Upper lobe of right lung (tissue), 1 donor: ENCODE measurements around the gene RASSF4. TPM values are rescaled to one million over a fixed set of nuclear protein-coding genes. Genes with fewer than 3 reads are reported as not detected.

ENCODE experiments used
- ATAC-seq: fragments of 200-7000 bp; cut with Tn5 transposase; one replicate; pipeline ENCODE4 v1.9.1; 2020; ENCODE audit warnings: mild to moderate bottlenecking, moderate library complexity
- DNase-seq: peaks from one replicate; pipeline ENCODE4 v3.0.0-alpha.2; 2020
- H3K27ac ChIP-seq: fragments of 200-600 bp; one replicate; pipeline ENCODE4 v1.8.0; 2022
- H3K27me3 ChIP-seq: fragments of 200-600 bp; one replicate; pipeline ENCODE4 v1.8.0; 2022; ENCODE audit warnings: mild to moderate bottlenecking
- H3K36me3 ChIP-seq: fragments of 200-600 bp; one replicate; pipeline ENCODE4 v1.8.0; 2022
- H3K4me1 ChIP-seq: fragments of 200-600 bp; one replicate; pipeline ENCODE4 v1.8.0; 2022
- H3K4me3 ChIP-seq: fragments of 200-600 bp; one replicate; pipeline ENCODE4 v1.8.0; 2022; ENCODE audit warnings: mild to moderate bottlenecking
- H3K9me3 ChIP-seq: fragments of 200-600 bp; one replicate; pipeline ENCODE4 v1.8.0; 2022
- intact Hi-C: fragments of 100-400 bp; cut with DNase I; formaldehyde crosslinking; loops from one replicate; pipeline ENCODE4 v1.11.0; 2022
- total RNA-seq: library from RNA; stranded (reverse); fragmentation: NEBNext Ultra II Directional; extraction: Animal tissue kit (Norgen Biotek cat#: 25700); gene quantifications from one replicate; pipeline ENCODE4 v1.2.1, GENCODE V29; 2021
- TF ChIP-seq, protein P1 (sequence below): fragments of 200-600 bp; IDR thresholded peaks from one replicate; pipeline ENCODE4 v1.8.0; 2022; ENCODE audit warnings: antibody characterized with exemption
- donor health status: DM: no; HTN: yes; CAD: no; lungs with severe emphysema.

The RASSF4 gene
- total RNA-seq, 1 donor from 2014 or later: 40.9 TPM

DNA sequence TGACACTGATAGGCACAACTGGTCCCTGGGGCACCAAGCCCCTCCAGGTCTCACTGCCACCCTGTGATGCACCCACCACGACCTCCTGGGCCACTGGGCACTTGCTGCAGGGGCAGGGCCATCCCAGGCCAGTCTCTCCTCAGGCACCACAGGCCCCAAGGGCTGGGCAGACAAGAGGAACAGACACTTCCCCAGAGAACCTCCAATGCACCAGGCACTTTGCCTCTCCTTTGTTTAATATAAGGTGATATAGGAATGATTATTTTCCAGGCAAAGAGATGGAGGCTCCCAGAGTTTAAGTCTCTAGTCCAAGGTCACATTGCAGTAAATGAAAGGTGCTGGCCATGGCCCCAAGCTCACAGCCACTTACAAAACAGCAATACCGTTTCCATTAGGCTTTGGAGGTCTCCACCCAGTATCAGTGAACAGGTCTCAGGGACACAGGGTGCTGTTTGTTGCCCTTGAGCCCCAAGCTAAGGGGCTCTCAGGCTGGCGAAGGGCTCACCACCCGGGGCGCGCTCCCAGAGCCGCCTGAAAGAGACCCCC, 14.6 kb downstream of the RASSF4 start:
- TF ChIP-seq, protein P1, sequence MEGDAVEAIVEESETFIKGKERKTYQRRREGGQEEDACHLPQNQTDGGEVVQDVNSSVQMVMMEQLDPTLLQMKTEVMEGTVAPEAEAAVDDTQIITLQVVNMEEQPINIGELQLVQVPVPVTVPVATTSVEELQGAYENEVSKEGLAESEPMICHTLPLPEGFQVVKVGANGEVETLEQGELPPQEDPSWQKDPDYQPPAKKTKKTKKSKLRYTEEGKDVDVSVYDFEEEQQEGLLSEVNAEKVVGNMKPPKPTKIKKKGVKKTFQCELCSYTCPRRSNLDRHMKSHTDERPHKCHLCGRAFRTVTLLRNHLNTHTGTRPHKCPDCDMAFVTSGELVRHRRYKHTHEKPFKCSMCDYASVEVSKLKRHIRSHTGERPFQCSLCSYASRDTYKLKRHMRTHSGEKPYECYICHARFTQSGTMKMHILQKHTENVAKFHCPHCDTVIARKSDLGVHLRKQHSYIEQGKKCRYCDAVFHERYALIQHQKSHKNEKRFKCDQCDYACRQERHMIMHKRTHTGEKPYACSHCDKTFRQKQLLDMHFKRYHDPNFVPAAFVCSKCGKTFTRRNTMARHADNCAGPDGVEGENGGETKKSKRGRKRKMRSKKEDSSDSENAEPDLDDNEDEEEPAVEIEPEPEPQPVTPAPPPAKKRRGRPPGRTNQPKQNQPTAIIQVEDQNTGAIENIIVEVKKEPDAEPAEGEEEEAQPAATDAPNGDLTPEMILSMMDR: no peak
- DNase-seq: no peak
- peaks cover 16% of the 10 kb centered on the region for H3K36me3 ChIP-seq
- peak overlapping the region; percentile 81 for H3K27ac ChIP-seq
- peaks cover 40% of the 10 kb centered on the region for H3K4me1 ChIP-seq
- peak overlapping the region; percentile 73 for H3K4me3 ChIP-seq
- no peak for ATAC-seq
- no peaks in the 10 kb centered on the region for H3K9me3 ChIP-seq
- intact Hi-C loops: loop anchor here (5.0 kb wide), 1 partner anchor 42 kb away; no protein-coding TSS in a partner anchor
- H3K27me3 ChIP-seq: no peaks in the 10 kb centered on the region

DNA sequence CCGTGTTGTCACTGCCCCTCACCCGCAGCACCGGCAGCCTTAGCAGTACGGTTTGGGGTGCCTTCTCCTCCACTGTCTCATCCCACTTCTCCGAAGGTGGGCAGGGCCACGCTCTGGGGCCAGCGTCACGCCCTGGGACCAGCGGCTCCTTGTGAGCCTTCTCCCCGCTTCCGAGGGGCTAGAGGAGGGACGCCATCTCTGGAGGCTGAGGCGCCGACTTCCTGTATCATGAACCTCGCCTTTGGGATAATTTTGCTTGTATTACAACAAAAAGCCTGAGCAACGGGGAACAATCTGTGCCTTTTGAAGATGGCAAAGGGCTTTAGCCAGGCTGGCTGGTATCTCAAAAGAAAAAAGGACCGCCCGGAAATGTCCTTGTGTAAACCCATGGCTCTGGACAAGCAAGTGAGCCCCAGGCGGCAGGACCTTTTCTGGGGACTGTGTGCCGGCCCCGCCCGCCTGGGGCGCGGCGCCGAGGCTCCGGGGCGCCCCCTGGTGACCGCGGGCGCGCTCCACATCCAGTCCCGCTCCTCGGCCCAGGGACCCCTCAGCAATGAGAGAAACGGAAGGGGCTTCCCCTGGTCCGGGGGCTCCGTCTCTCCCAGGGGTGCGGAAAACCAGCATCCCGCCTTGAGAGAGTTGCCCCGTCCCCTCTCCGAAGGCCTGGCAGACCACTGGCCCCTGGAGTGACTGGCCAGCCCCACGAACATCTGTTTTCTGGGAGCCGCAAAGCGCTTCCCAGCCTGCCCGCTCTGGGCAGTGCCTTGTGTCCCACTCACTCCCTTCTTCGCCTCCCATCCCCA, 15.2 kb downstream of the RASSF4 start:
- Histone ChIP-seq H3K27ac (peak overlapping the region; percentile 81), H3K36me3 (peaks cover 16% of the 10 kb centered on the region), H3K4me3 (peak overlapping the region; percentile 73), H3K4me1 (peaks cover 46% of the 10 kb centered on the region), H3K9me3 (no peaks in the 10 kb centered on the region), H3K27me3 (no peaks in the 10 kb centered on the region)
- peak; percentile 85 for ATAC-seq
- DNase-seq: peak; percentile 86
- intact Hi-C loops: loop anchor here (5.0 kb wide), 1 partner anchor 43 kb away; no protein-coding TSS in a partner anchor
- TF ChIP-seq, protein P1: peak; percentile 99

DNA sequence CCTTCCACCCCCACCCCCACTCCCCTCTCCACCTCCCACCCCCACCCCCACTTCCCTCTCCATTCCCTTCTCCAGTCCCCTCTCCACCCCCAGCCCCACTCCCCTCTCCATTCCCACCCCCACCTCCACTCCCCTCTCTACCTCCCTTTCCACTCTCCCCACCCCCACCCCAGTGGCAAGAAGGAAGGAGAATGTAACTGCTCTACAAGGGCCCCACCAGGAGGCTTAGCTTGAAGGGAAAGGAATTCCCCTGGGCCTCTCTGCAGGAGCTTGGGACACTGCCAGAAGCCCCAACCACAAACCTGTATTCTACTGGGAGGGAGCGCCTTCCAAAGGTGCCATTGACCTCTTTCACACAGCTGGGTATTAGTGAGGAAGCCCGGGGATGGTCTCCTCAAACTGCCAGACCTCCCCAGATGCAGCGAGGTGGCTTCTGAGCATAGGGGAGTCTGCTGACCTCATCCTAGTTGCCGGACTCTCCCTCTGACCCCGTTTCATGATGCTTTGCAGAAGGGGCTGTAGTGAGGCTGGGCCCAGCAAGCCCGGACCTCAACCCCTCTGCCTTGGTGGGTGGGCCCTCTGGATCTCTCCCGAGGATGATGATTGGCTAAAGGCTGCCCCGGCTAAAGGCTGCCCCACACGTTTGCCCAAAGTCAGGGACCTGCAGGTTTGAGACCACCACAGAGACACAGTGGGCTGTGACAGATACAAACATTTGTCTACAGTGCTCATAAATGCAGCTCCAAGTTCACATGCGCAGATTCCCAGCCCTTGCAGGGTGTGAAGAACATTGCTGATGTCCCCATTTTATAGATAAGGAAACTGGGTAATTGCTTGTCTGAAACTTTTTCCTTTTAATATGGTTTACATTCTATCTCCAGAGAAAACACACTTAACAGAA, 16.1 kb downstream of the RASSF4 start:
- Histone ChIP-seq H3K4me1 (peaks cover 54% of the 10 kb centered on the region), H3K27ac (peak overlapping the region; percentile 92), H3K36me3 (peaks cover 16% of the 10 kb centered on the region), H3K27me3 (no peaks in the 10 kb centered on the region), H3K4me3 (peak overlapping the region; percentile 73), H3K9me3 (no peaks in the 10 kb centered on the region)
- peak; percentile 1 for ATAC-seq
- DNase-seq: no peak
- intact Hi-C loops: no loop called here
- TF ChIP-seq, protein P1: no peak

DNA sequence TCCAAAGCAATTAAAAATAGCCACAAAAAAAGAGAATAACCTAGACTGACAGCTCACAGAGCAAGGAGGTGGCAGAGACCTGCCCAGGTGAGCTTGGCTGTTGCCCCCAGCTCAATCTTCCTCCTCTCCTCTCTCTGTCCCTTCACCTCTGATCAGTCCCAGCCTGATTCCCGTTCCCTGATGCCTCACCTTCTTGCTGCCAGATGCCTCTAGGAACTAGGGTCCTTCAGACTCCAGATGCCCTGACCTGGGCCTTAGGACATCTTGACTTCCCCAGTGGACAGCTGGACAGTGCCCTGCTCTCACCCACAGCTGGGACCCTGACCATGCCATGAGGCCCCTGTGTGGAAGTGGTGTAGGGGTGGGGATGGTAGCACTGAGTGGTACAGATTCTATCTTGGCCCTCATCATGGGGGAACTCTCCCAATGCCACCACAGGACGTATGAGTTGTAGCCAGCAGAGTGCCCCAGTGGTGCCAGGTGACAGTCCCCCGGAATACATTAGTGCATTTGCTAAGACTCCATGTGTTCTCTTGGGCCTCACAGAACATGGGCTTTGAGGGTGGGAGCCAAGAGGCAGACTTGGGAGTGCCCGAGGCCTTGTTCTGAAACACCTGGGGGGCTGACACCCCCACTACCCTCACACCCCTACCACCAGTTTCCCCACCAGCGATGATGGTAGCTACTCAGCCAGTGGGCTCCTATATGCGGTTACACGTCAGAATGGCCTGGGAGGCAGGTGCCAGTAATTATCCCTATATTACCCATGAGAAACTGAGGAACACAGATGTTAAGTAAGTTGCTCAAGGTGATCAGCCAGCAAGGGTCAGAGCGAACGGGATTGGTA, 17.0 kb downstream of the RASSF4 start:
- Histone ChIP-seq H3K9me3 (no peaks in the 10 kb centered on the region), H3K27ac (peak overlapping the region; percentile 92), H3K36me3 (peaks cover 16% of the 10 kb centered on the region), H3K4me1 (peaks cover 58% of the 10 kb centered on the region), H3K27me3 (no peaks in the 10 kb centered on the region), H3K4me3 (peak overlapping the region; percentile 73)
- TF ChIP-seq, protein P1: no peak
- DNase-seq (no peak), ATAC-seq (no peak)
- intact Hi-C loops: no loop called here
